ENCODE data around the gene CCDC188.

CCDC188 gene

DNA sequence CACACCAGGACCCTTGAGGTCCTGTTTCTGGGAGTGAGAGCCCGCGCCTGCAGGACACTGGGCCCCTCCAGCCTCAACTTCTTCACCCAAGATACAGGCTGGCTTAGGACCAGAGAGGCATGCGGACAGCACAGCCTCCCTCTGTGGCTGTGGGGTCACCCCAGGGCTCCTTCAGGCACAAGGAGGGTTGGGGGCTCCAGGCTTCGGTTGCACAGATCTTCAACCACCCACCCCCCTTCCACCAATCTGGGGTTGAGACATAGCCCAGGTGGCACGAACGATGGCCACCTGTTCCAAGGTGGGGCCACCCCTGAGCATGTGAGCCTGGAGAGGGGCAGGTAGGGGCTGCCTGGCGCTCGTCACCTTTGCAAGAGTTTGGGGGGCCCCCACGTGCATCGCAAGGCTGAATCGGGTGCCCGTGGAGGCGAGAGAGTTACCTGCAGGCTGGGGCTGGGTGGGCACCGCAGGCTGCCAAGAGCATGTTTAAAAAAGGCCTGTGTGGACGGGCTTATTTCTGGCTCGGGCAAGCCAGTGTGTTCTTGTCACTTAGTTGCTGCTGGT, 18.1 kb downstream of the CCDC188 start:
- TF ChIP-seq CTCF (IDR thresholded peaks at IDR 0.05; ENCODE audit: borderline replicate concordance, insufficient read depth, low read depth, low read length): no peak
- peak overlapping the region; percentile 73 for H3K4me3 ChIP-seq (ENCODE audit: low read depth, low read length)

- TF ChIP-seq CTCF (IDR thresholded peaks at IDR 0.05; ENCODE audit: borderline replicate concordance, insufficient read depth, low read depth, low read length): no peak
- H3K4me3 ChIP-seq (ENCODE audit: low read depth, low read length): peak overlapping the region; percentile 73
These were observed 18.8 kb downstream of the CCDC188 start for GRCh38 chr22:20131859-20132685.

GRCh38 chr22:20131597-20131858, 19.3 kb downstream of the CCDC188 start, which contains the start of gene ZDHHC8:
Gene ZDHHC8, plus strand, starts transcription at chr22:20131804. Its CDS starts 144 bp downstream, at chr22:20131948.
- peak within 1 kb of the TSS; percentile 73 for H3K4me3 ChIP-seq (ENCODE audit: low read depth, low read length)
- no peak for TF ChIP-seq CTCF (IDR thresholded peaks at IDR 0.05; ENCODE audit: borderline replicate concordance, insufficient read depth, low read depth, low read length)

DNA sequence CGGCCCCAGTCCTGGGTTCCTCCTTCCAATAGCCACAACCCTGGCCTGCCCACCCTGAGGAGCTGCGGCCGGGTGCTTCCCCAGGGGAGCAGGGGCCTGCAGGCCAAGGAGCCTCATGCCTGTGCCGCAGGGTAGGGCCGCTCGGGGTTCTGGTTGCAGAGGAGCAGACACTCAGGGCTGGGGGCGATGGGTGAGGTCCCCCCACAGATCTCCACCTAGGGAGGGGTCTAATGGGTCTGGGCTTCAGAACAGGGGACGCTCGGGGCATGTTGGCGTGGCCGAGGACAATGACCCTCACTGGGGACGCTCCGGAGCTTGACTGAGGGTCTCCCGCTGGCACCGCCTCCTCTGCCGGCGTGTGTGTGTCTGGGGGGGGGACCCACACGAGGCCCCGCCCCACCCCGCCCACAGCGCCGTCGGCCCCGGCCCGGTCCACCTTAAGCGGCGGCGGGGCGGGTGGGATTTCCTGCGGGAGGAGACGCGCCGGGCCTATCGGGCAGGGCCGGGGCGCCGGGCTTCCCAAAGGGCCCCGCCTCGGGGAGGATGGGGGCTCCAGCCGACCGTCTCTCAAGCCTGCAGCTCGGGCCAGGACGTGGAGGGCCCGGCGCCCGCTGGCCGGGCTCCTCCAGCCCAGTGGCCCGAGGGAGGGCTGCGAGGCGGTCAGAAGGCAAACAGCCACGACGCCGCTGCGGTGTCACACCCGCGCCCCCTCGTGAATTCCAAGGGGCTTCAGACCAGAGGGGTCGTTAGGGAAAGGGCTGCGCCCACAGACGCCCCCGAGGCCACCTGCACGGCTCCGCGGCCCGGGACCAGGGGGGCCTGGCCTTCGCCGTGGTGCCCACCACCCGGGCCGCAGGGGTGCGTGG, 19.9 kb downstream of the CCDC188 start:
- peak overlapping the region; percentile 68 for H3K4me3 ChIP-seq (ENCODE audit: low read depth, low read length)
- TF ChIP-seq CTCF (IDR thresholded peaks at IDR 0.05; ENCODE audit: borderline replicate concordance, insufficient read depth, low read depth, low read length): no peak

- no peak overlapping the region for H3K4me3 ChIP-seq (ENCODE audit: low read depth, low read length)
- no peak for TF ChIP-seq CTCF (IDR thresholded peaks at IDR 0.05; ENCODE audit: borderline replicate concordance, insufficient read depth, low read depth, low read length)
These were observed 20.5 kb downstream of the CCDC188 start for GRCh38 chr22:20130319-20130718.

GRCh38 chr22:20129747-20130014, 21.2 kb downstream of the CCDC188 start:
- no peak for TF ChIP-seq CTCF (IDR thresholded peaks at IDR 0.05; ENCODE audit: borderline replicate concordance, insufficient read depth, low read depth, low read length)
- no peak overlapping the region for H3K4me3 ChIP-seq (ENCODE audit: low read depth, low read length)

All from GM12875 (cell line).